HepG2 (cell line): ENCODE data around the gene ABCC5. TPM values are rescaled to one million over a fixed set of nuclear protein-coding genes. Genes with fewer than 3 reads are reported as not detected.

Experiments
- ATAC-seq: fragments of 200-7000 bp; cut with Tn5 transposase; 3 replicates; pipeline ENCODE4 v1.9.1; 2020; ENCODE audit warnings: mild to moderate bottlenecking, moderate library complexity
- BruUV-seq: library from RNA; stranded (reverse); fragments of 400-500 nt; replicated peaks from 2 replicates; lab custom pipeline; 2021; lab: Mats Ljungman, UMichigan
- CTCF ChIA-PET: fragments of 300-600 bp; formaldehyde crosslinking; extraction: SDS; loops from one replicate; lab custom pipeline; 2021; ENCODE audit warnings: low total read pairs, inconsistent platforms, low intra/inter-chr PET ratio; lab: Yijun Ruan, JAX
- POLR2A ChIA-PET: fragments of 350-600 bp; sonication (Branson Sonifier 250); formaldehyde crosslinking; loops from one replicate; lab custom pipeline; 2020; ENCODE audit warnings: antibody characterized with exemption, inconsistent platforms; lab: Yijun Ruan, JAX
- DNase-seq: peaks from one replicate; pipeline ENCODE4 v3.0.0-alpha.2; 2015; ENCODE audit warnings: low spot score
- FAIRE-seq: peaks from 3 replicates; lab custom pipeline; 2011; peaks lifted over from hg19 to GRCh38; lab: Jason Lieb, UNC
- H2AFZ ChIP-seq: one replicate; pipeline ENCODE4 v1.6.1; 2011; ENCODE audit warnings: low read length, inconsistent platforms
- H3K27ac ChIP-seq: fragments of 300-600 bp; 3 replicates; pipeline ENCODE4 v1.8.0; 2011; ENCODE audit warnings: mixed run types, mild to moderate bottlenecking, mixed read lengths, low read length, inconsistent platforms; ENCODE audit not compliant: insufficient read depth; ENCODE audit errors: extremely low read length
- H3K27me3 ChIP-seq, 2 experiments: fragments of 200-600 bp in 1 of 2; 2 replicates in 1 of 2; 3 replicates in 1 of 2; pipeline versions ENCODE4 v1.6.0 to v1.8.0; 2011; ENCODE audit warnings: low read length in 2 of 2, mild to moderate bottlenecking in 2 of 2, moderate library complexity in 2 of 2, inconsistent platforms in 1 of 2; ENCODE audit not compliant: insufficient read depth in 2 of 2, control insufficient read depth in 1 of 2
- H3K36me3 ChIP-seq, 2 experiments: fragments of 200-600 bp in 1 of 2; replicated peaks in 1 of 2; 2 replicates in 1 of 2; 3 replicates in 1 of 2; pipeline versions ENCODE4 v1.5.1 to v1.8.0; 2011; ENCODE audit warnings: low read length in 2 of 2, inconsistent platforms in 1 of 2; ENCODE audit not compliant: insufficient read depth in 2 of 2, control insufficient read depth in 1 of 2
- H3K4me1 ChIP-seq: 2 replicates; pipeline ENCODE4 v1.5.1; 2012; ENCODE audit warnings: low read length, inconsistent platforms; ENCODE audit not compliant: insufficient read depth
- H3K4me2 ChIP-seq: 2 replicates; pipeline ENCODE4 v1.6.0; 2011; ENCODE audit warnings: low read depth, low read length, inconsistent platforms
- H3K4me3 ChIP-seq, 3 experiments: fragments of 200-600 bp in 1 of 3; sonication (generic), shearing (Covaris generic) in 1 of 3; replicated peaks in 1 of 3; 2 replicates each; pipeline ENCODE4 v1.5.1; 2011 to 2016; ENCODE audit warnings: low read length in 3 of 3, inconsistent platforms in 2 of 3, low read depth in 2 of 3, mild to moderate bottlenecking in 2 of 3, control low read depth in 1 of 3, mixed read lengths in 1 of 3; ENCODE audit not compliant: insufficient read depth in 1 of 3
- H3K79me2 ChIP-seq: one replicate; pipeline ENCODE4 v1.6.1; 2011; ENCODE audit warnings: low read length, inconsistent platforms; ENCODE audit not compliant: insufficient read depth
- H3K9ac ChIP-seq: 2 replicates; pipeline ENCODE4 v1.6.0; 2011; ENCODE audit warnings: mild to moderate bottlenecking, low read depth, low read length, inconsistent platforms; ENCODE audit not compliant: insufficient read depth
- H3K9me3 ChIP-seq: 2 replicates; pipeline ENCODE4 v1.5.1; 2012; ENCODE audit warnings: mild to moderate bottlenecking, low read length
- H4K20me1 ChIP-seq: 2 replicates; pipeline ENCODE4 v1.6.0; 2011; ENCODE audit warnings: inconsistent platforms, mild to moderate bottlenecking, low read length, moderate library complexity; ENCODE audit not compliant: insufficient read depth
- CEBPB ChIP-seq: IDR thresholded peaks from 2 replicates; pipeline ENCODE4 v1.6.1; 2011; ENCODE audit warnings: low read depth, low read length, improper control_type of control experiment, borderline replicate concordance
- KMT2A ChIP-seq: sonication (generic); formaldehyde crosslinking; IDR thresholded peaks from 2 replicates; pipeline ENCODE4 v1.4.0; 2020; ENCODE audit warnings: missing genetic modification reagents
- NR1H2 ChIP-seq: sonication (generic); formaldehyde crosslinking; IDR thresholded peaks from 2 replicates; pipeline ENCODE4 v1.8.1; 2022; ENCODE audit warnings: low read depth, missing genetic modification reagents, borderline replicate concordance
- PHF21A ChIP-seq: sonication (generic); formaldehyde crosslinking; IDR thresholded peaks from 2 replicates; pipeline ENCODE4 v1.5.0; 2020; ENCODE audit warnings: mild to moderate bottlenecking, missing genetic modification reagents
- PHF8 ChIP-seq: sonication (generic); formaldehyde crosslinking; IDR thresholded peaks from 2 replicates; pipeline ENCODE4 v1.5.0; 2020; ENCODE audit warnings: missing genetic modification reagents
- RFX5 ChIP-seq: IDR thresholded peaks from 2 replicates; pipeline ENCODE4 v1.6.1; 2011; ENCODE audit warnings: low read depth, low read length, improper control_type of control experiment
- THAP11 ChIP-seq: IDR thresholded peaks from 2 replicates; pipeline ENCODE4 v1.6.1; 2016; ENCODE audit warnings: missing biosample characterization, missing genetic modification reagents
- U2AF1 ChIP-seq: fragments of 200-400 bp; formaldehyde crosslinking; optimal IDR thresholded peaks from 2 replicates; pipeline ENCODE3; 2017; ENCODE audit warnings: mild to moderate bottlenecking, low read depth, low read length
- YEATS2 ChIP-seq: sonication (generic); formaldehyde crosslinking; IDR thresholded peaks from 2 replicates; pipeline ENCODE4 v1.4.0; 2020; ENCODE audit warnings: missing genetic modification reagents, borderline replicate concordance
- ZNF296 ChIP-seq: sonication (generic); formaldehyde crosslinking; conservative IDR thresholded peaks from 2 replicates; pipeline ENCODE4 v1.5.0; 2020; ENCODE audit warnings: mild to moderate bottlenecking, missing genetic modification reagents
- ZNF460 ChIP-seq: sonication (generic); formaldehyde crosslinking; IDR thresholded peaks from 2 replicates; pipeline ENCODE4 v1.5.1; 2020; ENCODE audit warnings: missing genetic modification reagents, mild to moderate bottlenecking, borderline replicate concordance
- ZNF720 ChIP-seq: sonication (generic); formaldehyde crosslinking; IDR thresholded peaks from 2 replicates; pipeline ENCODE4 v1.4.0; 2020; ENCODE audit warnings: missing genetic modification reagents
- ZZZ3 ChIP-seq: sonication (generic); formaldehyde crosslinking; IDR thresholded peaks from 2 replicates; pipeline ENCODE4 v1.4.0; 2020; ENCODE audit warnings: missing genetic modification reagents, mild to moderate bottlenecking, borderline replicate concordance
- WGBS: methylation state at CpG from one replicate; pipeline ENCODE4 v1.1.6; 2017; ENCODE audit warnings: low lambda C conversion rate; 5-methylcytosine and 5-hydroxymethylcytosine counted together
- in situ Hi-C: cut with HindIII; loops from 2 replicates; pipeline ENCODE4 v1.10.0; 2017; ENCODE audit warnings: low pct_unique_long_range_greater_than_20kb; ENCODE audit not compliant: extremely low pct_ligation_motif_present
- intact Hi-C: fragments of 100-400 bp; cut with micrococcal nuclease; formaldehyde crosslinking; loops from one replicate; pipeline ENCODE4 v1.10.0; 2022; ENCODE audit not compliant: unreplicated experiment
- polyA plus RNA-seq, 8 experiments: library from polyadenylated mRNA; depleted of rRNA in 3 of 8; stranded (reverse) in 7 of 8; unstranded in 1 of 8; fragments of >200 nt; fragmentation: Illumina TruSeq in 4 of 8; extraction: Trizol in 4 of 8; gene quantifications; 2 replicates each; pipeline versions ENCODE4 v1.2.1 to v1.2.3, GENCODE V29; 2011 to 2016; ENCODE audit warnings: low read depth in 4 of 8, missing spikeins in 1 of 8, mixed read lengths in 1 of 8; ENCODE audit not compliant: insufficient read depth in 1 of 8
- total RNA-seq, 5 experiments: library from RNA; depleted of rRNA; stranded (reverse); fragments of >200 nt; fragmentation: Illumina TruSeq; extraction: Trizol; gene quantifications; 2 replicates each; pipeline ENCODE4 v1.2.3, GENCODE V29; 2016; ENCODE audit warnings: low read depth in 1 of 5
- TF ChIP-seq, protein P1 (sequence below): IDR thresholded peaks from 2 replicates; pipeline ENCODE4 v1.6.1; 2016; ENCODE audit warnings: low read depth, missing genetic modification reagents, missing compliant biosample characterization
- TF ChIP-seq, protein P2 (sequence below): sonication (generic); formaldehyde crosslinking; conservative IDR thresholded peaks from 2 replicates; pipeline ENCODE4 v1.5.0; 2020; ENCODE audit warnings: missing genetic modification reagents
- TF ChIP-seq, protein P3 (sequence below): sonication (generic); formaldehyde crosslinking; IDR thresholded peaks from 2 replicates; pipeline ENCODE4 v1.4.0; 2020; ENCODE audit warnings: missing genetic modification reagents, mild to moderate bottlenecking, borderline replicate concordance

ABCC5 gene
- total and polyA plus RNA-seq, 2 of the 13 experiments (the other 11 are each of a cell fraction or from before 2014, with no cell fraction given): 12.5 to 12.7 TPM

DNA sequence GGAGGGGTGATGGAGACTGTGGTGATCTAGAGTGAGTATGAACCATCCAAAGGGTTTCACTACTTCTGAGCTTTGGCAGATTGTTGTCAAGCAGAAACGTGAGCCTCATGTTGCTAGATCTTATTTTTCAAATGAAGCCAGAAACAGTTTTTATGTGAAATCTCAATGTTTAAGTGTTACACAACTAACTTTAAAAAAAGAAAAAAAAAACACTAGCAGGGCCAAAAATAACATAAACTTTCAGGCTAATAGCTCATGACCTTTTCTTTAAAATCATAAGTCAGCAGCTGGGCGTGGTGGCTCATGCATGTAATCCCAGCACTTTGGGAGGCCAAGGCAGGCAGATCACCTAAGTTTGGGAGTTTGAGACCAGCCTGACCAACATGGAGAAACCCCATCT, 11.8 kb upstream of the ABCC5 start:
- POLR2A ChIA-PET: no interaction called here
- Histone ChIP-seq H4K20me1 (no peaks in the 10 kb centered on the region), H3K4me1 (no peaks in the 10 kb centered on the region), H3K79me2 (no peaks in the 10 kb centered on the region), H3K27ac (no peak overlapping the region), H3K9ac (no peak overlapping the region), H3K27me3 (peaks cover 1 to 8% of the 10 kb centered on the region in 2 experiments; a peak in 1 of 5 replicates), H3K4me2 (no peak overlapping the region), H3K9me3 (no peaks in the 10 kb centered on the region), H3K36me3 (no peaks in the 10 kb centered on the region), H2AFZ (no peak overlapping the region), H3K4me3 (no peak overlapping the region)
- intact Hi-C loops (no loop called here), in situ Hi-C loops (no loop called here)
- 13% methylated on average over 2 of the region's 2 CpGs for WGBS
- BruUV-seq: no TSS peak
- FAIRE-seq (no peak), ATAC-seq (no peak), DNase-seq (no peak)
- CTCF ChIA-PET: no interaction called here
- TF ChIP-seq, protein P1, sequence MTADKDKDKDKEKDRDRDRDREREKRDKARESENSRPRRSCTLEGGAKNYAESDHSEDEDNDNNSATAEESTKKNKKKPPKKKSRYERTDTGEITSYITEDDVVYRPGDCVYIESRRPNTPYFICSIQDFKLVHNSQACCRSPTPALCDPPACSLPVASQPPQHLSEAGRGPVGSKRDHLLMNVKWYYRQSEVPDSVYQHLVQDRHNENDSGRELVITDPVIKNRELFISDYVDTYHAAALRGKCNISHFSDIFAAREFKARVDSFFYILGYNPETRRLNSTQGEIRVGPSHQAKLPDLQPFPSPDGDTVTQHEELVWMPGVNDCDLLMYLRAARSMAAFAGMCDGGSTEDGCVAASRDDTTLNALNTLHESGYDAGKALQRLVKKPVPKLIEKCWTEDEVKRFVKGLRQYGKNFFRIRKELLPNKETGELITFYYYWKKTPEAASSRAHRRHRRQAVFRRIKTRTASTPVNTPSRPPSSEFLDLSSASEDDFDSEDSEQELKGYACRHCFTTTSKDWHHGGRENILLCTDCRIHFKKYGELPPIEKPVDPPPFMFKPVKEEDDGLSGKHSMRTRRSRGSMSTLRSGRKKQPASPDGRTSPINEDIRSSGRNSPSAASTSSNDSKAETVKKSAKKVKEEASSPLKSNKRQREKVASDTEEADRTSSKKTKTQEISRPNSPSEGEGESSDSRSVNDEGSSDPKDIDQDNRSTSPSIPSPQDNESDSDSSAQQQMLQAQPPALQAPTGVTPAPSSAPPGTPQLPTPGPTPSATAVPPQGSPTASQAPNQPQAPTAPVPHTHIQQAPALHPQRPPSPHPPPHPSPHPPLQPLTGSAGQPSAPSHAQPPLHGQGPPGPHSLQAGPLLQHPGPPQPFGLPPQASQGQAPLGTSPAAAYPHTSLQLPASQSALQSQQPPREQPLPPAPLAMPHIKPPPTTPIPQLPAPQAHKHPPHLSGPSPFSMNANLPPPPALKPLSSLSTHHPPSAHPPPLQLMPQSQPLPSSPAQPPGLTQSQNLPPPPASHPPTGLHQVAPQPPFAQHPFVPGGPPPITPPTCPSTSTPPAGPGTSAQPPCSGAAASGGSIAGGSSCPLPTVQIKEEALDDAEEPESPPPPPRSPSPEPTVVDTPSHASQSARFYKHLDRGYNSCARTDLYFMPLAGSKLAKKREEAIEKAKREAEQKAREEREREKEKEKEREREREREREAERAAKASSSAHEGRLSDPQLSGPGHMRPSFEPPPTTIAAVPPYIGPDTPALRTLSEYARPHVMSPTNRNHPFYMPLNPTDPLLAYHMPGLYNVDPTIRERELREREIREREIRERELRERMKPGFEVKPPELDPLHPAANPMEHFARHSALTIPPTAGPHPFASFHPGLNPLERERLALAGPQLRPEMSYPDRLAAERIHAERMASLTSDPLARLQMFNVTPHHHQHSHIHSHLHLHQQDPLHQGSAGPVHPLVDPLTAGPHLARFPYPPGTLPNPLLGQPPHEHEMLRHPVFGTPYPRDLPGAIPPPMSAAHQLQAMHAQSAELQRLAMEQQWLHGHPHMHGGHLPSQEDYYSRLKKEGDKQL (CRISPR knock-in tag): no peak
- TF ChIP-seq CEBPB (no peak), YEATS2 (no peak), ZNF296 (CRISPR knock-in tag) (no peak), KMT2A (no peak), THAP11 (CRISPR knock-in tag) (no peak), ZZZ3 (no peak), U2AF1 (no peak), ZNF720 (CRISPR knock-in tag) (no peak), PHF21A (CRISPR knock-in tag) (no peak), PHF8 (no peak), ZNF460 (CRISPR knock-in tag) (no peak), RFX5 (no peak), NR1H2 (CRISPR knock-in tag) (no peak)
- TF ChIP-seq, protein P2, sequence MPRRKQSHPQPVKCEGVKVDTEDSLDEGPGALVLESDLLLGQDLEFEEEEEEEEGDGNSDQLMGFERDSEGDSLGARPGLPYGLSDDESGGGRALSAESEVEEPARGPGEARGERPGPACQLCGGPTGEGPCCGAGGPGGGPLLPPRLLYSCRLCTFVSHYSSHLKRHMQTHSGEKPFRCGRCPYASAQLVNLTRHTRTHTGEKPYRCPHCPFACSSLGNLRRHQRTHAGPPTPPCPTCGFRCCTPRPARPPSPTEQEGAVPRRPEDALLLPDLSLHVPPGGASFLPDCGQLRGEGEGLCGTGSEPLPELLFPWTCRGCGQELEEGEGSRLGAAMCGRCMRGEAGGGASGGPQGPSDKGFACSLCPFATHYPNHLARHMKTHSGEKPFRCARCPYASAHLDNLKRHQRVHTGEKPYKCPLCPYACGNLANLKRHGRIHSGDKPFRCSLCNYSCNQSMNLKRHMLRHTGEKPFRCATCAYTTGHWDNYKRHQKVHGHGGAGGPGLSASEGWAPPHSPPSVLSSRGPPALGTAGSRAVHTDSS (CRISPR knock-in tag): no peak
- TF ChIP-seq, protein P3, sequence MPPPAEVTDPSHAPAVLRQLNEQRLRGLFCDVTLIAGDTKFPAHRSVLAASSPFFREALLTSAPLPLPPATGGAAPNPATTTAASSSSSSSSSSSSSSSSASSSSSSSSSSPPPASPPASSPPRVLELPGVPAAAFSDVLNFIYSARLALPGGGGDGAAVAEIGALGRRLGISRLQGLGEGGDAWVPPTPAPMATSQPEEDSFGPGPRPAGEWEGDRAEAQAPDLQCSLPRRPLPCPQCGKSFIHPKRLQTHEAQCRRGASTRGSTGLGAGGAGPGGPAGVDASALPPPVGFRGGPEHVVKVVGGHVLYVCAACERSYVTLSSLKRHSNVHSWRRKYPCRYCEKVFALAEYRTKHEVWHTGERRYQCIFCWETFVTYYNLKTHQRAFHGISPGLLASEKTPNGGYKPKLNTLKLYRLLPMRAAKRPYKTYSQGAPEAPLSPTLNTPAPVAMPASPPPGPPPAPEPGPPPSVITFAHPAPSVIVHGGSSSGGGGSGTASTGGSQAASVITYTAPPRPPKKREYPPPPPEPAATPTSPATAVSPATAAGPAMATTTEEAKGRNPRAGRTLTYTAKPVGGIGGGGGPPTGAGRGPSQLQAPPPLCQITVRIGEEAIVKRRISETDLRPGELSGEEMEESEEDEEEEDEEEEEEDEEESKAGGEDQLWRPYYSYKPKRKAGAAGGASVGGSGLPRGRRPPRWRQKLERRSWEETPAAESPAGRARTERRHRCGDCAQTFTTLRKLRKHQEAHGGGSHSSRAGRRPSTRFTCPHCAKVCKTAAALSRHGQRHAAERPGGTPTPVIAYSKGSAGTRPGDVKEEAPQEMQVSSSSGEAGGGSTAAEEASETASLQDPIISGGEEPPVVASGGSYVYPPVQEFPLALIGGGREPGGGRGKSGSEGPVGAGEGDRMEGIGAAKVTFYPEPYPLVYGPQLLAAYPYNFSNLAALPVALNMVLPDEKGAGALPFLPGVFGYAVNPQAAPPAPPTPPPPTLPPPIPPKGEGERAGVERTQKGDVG: no peak
